ENCODE data around the gene RETREG3. TPM values are rescaled to one million over a fixed set of nuclear protein-coding genes. Genes with fewer than 3 reads are reported as not detected.
"Not testable (repeated sequence)": the region's sequence is repeated elsewhere in the genome, so short reads cannot be mapped to it uniquely, and the experiment has no call there.

RETREG3 gene
- total RNA-seq, 2 experiments from 2014 or later: 28.3 to 30.9 TPM

- CTCF ChIA-PET: interaction anchor here (0.6 to 6.5 kb wide), 9 partner anchors 32 to 564 kb away, joined by 3 to 80 read pairs (median 3); partner anchors contain the start of genes BECN1, PSMC3IP and RPL27
- Mint-ChIP-seq H3K4me3 (peak overlapping the region; percentile 95), H3K36me3 (ENCODE audit: low read depth) (peaks cover 21% of the 10 kb centered on the region), H3K4me1 (peaks cover 29% of the 10 kb centered on the region), H3K27ac (peak overlapping the region; percentile 97)
- H3K9me3 Mint-ChIP-seq (ENCODE audit: low read depth); ATAC-seq; H3K27me3 Mint-ChIP-seq: not testable (repeated sequence)
- POLR2A ChIA-PET: interaction anchor here (0.7 to 1.5 kb wide), 6 partner anchors 32 to 758 kb away, joined by 3 to 9 read pairs (median 5); partner anchors contain the start of genes PSMC3IP and TUBG2
- DNase-seq: peak; percentile 41
- intact Hi-C loops (cut with DNase I, micrococcal nuclease): loop anchor here (1.0 to 5.0 kb wide), 16 partner anchors 33 to 644 kb away; partner anchors contain the start of genes PSMC3IP (in 2 of the 2), AARSD1 (in 1 of the 2), BECN1 (in 1 of the 2) and BRCA1 (in 1 of the 2)
Measured at GRCh38 chr17:42609814-42610801, 934 bp upstream of the RETREG3 start.

DNA sequence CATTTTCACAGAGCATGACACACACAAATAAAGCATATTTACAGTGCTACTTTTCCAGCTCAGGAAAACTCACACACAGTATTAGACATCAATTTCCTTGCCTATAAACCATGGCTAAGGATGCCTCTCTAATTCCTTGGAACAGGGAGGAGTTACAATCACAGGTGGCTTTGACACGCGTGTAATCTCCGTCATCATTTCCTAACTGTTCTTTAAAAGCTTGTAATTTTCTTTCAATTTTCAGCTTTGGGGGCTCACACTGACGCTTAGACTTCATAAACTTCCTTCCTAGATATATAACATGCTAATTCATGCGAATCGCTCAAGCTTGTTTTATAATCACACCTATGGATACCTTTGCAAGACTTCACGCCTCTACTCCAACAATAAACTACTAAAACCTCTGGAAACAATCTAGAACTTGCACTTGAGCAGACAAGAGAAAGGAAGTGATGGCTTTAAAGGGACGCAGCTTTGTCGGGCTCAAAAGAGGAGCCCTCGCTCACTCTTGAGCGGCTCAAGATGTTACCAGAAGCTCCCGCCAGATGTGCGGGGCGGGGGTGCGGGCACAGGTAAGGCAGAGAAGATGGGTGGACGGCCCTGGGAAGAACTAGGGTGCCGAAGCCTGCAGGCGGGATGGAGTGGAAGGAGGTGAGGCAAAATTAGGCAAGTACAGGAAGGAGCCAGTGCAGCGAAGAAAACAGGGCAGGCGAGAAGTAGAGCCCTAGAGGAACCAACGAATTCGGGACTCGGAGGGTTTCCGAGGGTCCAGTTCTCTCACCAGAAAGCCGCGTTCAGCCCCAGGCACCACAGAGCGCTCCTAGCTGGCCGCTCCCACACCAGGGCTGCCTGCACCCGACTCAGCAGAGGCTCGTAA is 631 bp downstream of the RETREG3 start:
- Mint-ChIP-seq H3K27me3 (no peaks in the 10 kb centered on the region), H3K27ac (peak overlapping the region; percentile 97), H3K9me3 (ENCODE audit: low read depth) (no peaks in the 10 kb centered on the region), H3K4me1 (peaks cover 40% of the 10 kb centered on the region), H3K36me3 (ENCODE audit: low read depth) (peaks cover 11% of the 10 kb centered on the region), H3K4me3 (peak overlapping the region; percentile 95)
- ChIA-PET CTCF (interaction anchor here (0.7 to 6.5 kb wide), 19 partner anchors 8 to 591 kb away, joined by 3 to 80 read pairs (median 3); partner anchors contain the start of genes BECN1, PLEKHH3, PSMC3IP and RPL27), POLR2A (interaction anchor here (0.6 to 1.5 kb wide), 11 partner anchors 10 to 849 kb away, joined by 3 to 8 read pairs (median 4); partner anchors contain the start of genes BECN1, CNTNAP1 and PSMC3IP)
- ATAC-seq: peak; percentile 58
- intact Hi-C loops (cut with DNase I, micrococcal nuclease): loop anchor here (1.0 to 5.0 kb wide), 16 partner anchors 31 to 642 kb away; partner anchors contain the start of genes PSMC3IP (in 2 of the 2), AARSD1 (in 1 of the 2), BECN1 (in 1 of the 2) and BRCA1 (in 1 of the 2)
- DNase-seq: peak; percentile 43

GRCh38 chr17:42607769-42608168 is 1.4 kb downstream of the RETREG3 start:
- CTCF ChIA-PET: interaction anchor here (0.8 to 6.5 kb wide), 11 partner anchors 8 to 156 kb away, joined by 3 to 80 read pairs (median 4); partner anchors contain the start of gene PSMC3IP
- Mint-ChIP-seq H3K9me3 (ENCODE audit: low read depth) (no peaks in the 10 kb centered on the region), H3K4me1 (peaks cover 47% of the 10 kb centered on the region), H3K27me3 (no peaks in the 10 kb centered on the region), H3K36me3 (ENCODE audit: low read depth) (peaks cover 15% of the 10 kb centered on the region), H3K4me3 (peak overlapping the region; percentile 95), H3K27ac (peak overlapping the region; percentile 97)
- no peak for ATAC-seq
- POLR2A ChIA-PET: interaction anchor here (0.6 to 1.2 kb wide), 3 partner anchors 29 to 850 kb away, joined by 3 to 7 read pairs (median 4); partner anchors contain the start of gene BECN1
- intact Hi-C loops (cut with DNase I, micrococcal nuclease): loop anchor here (2.0 to 5.0 kb wide), 3 partner anchors 31 to 320 kb away; partner anchors contain the start of genes MLX (in 1 of the 2), PSMC3IP (in 1 of the 2) and STAT5A (in 1 of the 2)
- DNase-seq: no peak

- H3K27me3 Mint-ChIP-seq: no peaks in the 10 kb centered on the region
Measured at GRCh38 chr17:42603318-42603717, 5.9 kb downstream of the RETREG3 start.

DNA sequence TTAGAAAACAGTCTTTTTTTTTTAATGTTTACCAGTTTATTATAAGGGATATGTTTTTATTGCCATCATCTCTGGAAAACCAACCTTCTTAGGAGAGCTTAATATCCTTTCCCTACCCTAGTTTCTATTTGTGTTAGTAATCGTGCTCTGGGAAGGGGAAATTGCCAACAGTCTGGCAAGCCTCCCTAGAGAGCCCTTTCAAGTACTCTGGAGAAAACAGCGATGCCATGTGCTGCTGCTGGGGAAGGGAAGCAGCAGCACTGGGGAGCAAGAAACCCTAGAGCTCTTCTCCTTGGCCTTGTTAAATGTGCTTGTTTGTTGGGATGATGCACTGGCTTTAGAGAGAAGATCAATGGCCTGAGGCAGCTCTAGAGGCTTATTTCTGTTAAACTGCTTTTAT is 10.3 kb downstream of the RETREG3 start:
- POLR2A ChIA-PET: no interaction called here
- H3K4me1 Mint-ChIP-seq: peaks cover 19% of the 10 kb centered on the region
- CTCF ChIA-PET: interaction anchor here (0.8 to 2.0 kb wide), 4 partner anchors 10 to 162 kb away, joined by 3 to 11 read pairs (median 5); partner anchors contain the start of genes PSMC3IP and RAMP2
- peaks cover 9% of the 10 kb centered on the region for H3K36me3 Mint-ChIP-seq (ENCODE audit: low read depth)
- no peak overlapping the region for H3K27ac Mint-ChIP-seq
- H3K4me3 Mint-ChIP-seq: no peak overlapping the region
- no peaks in the 10 kb centered on the region for H3K9me3 Mint-ChIP-seq (ENCODE audit: low read depth)
- DNase-seq (no peak), ATAC-seq (no peak)
- intact Hi-C loops (cut with DNase I, micrococcal nuclease): no loop called here
- H3K27me3 Mint-ChIP-seq: no peaks in the 10 kb centered on the region

More at GRCh38 chr17:42603318-42603717, 5.9 kb downstream of the RETREG3 start:
- H3K4me1 Mint-ChIP-seq: peaks cover 58% of the 10 kb centered on the region
- no peak overlapping the region for H3K4me3 Mint-ChIP-seq
- peaks cover 10% of the 10 kb centered on the region for H3K36me3 Mint-ChIP-seq (ENCODE audit: low read depth)
- CTCF ChIA-PET: no interaction called here
- H3K27ac Mint-ChIP-seq: no peak overlapping the region
- ATAC-seq: no peak
- no peaks in the 10 kb centered on the region for H3K9me3 Mint-ChIP-seq (ENCODE audit: low read depth)
- intact Hi-C loops (cut with DNase I, micrococcal nuclease): no loop called here
- POLR2A ChIA-PET: no interaction called here
- DNase-seq: no peak

DNA sequence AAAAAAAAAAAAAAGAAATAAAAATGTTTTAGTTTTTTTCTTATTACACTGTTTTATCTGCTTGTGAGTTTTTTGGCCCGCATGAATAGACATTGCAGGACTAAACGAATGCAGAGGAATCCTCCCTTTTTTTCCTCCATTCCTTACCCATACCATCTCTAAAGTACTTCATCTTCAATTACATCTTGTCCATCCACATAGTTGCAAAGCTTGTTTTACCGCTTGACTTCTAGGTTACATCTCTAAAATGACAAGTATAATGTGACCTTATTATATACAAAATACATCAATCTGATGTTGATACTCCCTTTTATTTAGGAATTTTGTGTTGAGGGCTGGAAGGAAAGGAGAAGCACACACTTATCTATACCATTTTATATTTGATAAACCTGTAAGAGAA is 12.8 kb downstream of the RETREG3 start:
- Mint-ChIP-seq H3K27me3 (no peaks in the 10 kb centered on the region), H3K9me3 (ENCODE audit: low read depth) (no peaks in the 10 kb centered on the region), H3K27ac (peak overlapping the region; percentile 13), H3K4me1 (peaks cover 11% of the 10 kb centered on the region), H3K36me3 (ENCODE audit: low read depth) (peaks cover 8% of the 10 kb centered on the region), H3K4me3 (no peak overlapping the region)
- ChIA-PET POLR2A (no interaction called here), CTCF (no interaction called here)
- ATAC-seq (no peak), DNase-seq (no peak)
- intact Hi-C loops (cut with DNase I, micrococcal nuclease): no loop called here

DNA sequence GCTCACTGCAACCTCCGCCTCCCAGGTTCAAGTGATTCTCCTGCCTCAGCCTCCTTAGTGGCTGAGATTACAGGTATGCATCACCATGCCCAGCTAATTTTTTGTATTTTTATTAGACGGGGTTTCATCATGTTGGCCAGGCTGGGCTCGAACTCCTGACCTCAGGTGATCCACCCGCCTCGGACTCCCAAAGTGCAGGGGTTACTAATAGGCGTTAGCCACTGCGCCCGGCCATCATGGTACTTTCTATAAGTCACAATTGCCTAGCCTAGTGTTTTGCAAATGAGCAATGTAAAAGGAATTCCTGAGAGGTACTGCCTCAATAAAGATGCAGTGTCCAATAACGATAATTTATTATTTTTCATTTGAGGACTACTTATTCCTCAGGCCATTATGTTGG is 17.8 kb downstream of the RETREG3 start:
- intact Hi-C loops (cut with DNase I, micrococcal nuclease): no loop called here
- POLR2A ChIA-PET: interaction anchor here (0.6 kb wide), 1 partner anchor 13 kb away, joined by 10 read pairs; no protein-coding TSS in a partner anchor
- no peaks in the 10 kb centered on the region for H3K9me3 Mint-ChIP-seq (ENCODE audit: low read depth)
- H3K4me1 Mint-ChIP-seq: peaks cover 2% of the 10 kb centered on the region
- no peak overlapping the region for H3K4me3 Mint-ChIP-seq
- peak overlapping the region; percentile 7 for H3K27ac Mint-ChIP-seq
- H3K36me3 Mint-ChIP-seq (ENCODE audit: low read depth): peaks cover 31% of the 10 kb centered on the region
- no peaks in the 10 kb centered on the region for H3K27me3 Mint-ChIP-seq
- ATAC-seq (no peak), DNase-seq (no peak)
- CTCF ChIA-PET: interaction anchor here (0.6 to 2.2 kb wide), 3 partner anchors 13 to 418 kb away, joined by 3 to 8 read pairs (median 3); no protein-coding TSS in a partner anchor

DNA sequence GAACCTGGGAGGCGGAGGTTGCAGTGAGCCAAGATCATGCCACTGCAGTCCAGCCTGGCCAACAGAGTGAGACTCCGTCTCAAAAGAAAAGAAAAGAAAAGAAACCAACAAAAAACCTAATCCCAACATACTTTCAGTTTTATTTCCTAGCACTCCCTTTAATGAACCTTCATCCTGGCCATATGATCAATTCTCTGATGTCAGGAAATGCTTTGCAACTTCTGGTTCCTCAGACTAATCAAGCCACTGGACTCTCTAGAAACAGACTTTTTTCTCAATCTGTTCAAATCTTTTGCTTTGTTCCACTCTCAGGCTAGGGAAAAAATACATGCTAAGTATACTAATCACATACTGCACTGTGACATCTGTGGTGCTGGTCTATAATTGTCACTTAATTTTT is 18.3 kb downstream of the RETREG3 start:
- intact Hi-C loops (cut with DNase I, micrococcal nuclease): no loop called here
- H3K9me3 Mint-ChIP-seq (ENCODE audit: low read depth): no peaks in the 10 kb centered on the region
- no peak for ATAC-seq
- H3K4me3 Mint-ChIP-seq: no peak overlapping the region
- ChIA-PET POLR2A (no interaction called here), CTCF (interaction anchor here (0.6 to 5.0 kb wide), 6 partner anchors 12 to 1108 kb away, joined by 3 to 35 read pairs (median 3); partner anchors contain the start of gene PSMC3IP)
- H3K27me3 Mint-ChIP-seq: no peaks in the 10 kb centered on the region
- peaks cover 30% of the 10 kb centered on the region for H3K36me3 Mint-ChIP-seq (ENCODE audit: low read depth)
- DNase-seq: no peak
- H3K27ac Mint-ChIP-seq: peak overlapping the region; percentile 9
- H3K4me1 Mint-ChIP-seq: peaks cover 2% of the 10 kb centered on the region

DNA sequence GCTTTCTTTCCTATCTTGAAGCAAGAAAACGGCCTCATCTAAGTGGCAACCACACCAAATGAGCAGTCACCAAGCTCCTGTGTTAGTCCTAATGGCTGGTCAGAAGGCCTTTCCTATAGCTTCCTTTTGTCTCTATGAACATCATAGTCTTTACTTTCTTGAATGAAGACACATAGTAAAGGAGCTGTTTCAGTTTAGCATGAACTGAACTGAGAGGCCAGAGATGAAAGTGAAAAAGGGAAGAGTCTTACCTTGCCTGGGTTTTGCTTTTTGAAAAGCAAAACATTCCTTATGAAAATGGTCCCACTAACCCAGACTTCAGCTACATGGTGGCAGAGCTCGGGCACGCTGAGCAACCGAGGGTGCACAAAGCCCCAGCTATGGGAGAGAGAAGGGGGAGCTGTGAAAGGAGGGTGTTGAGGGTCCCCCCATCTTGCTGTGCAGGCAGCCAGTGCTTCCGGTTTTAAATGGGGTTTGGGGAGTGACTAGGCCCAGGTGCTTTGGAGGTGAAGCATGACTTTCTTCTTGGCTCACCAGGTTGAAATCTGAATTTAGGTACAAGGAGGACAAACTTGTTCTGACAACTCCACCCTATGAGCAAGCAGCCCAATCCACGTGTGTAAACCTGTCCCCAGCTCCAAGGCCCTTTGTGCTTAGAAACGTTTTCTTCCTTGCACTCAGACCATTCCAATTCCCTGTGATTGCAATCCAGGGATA is 22.5 kb downstream of the RETREG3 start:
- Mint-ChIP-seq H3K4me3 (no peak overlapping the region), H3K4me1 (peaks cover 2% of the 10 kb centered on the region), H3K27me3 (no peaks in the 10 kb centered on the region), H3K36me3 (ENCODE audit: low read depth) (peaks cover 45% of the 10 kb centered on the region), H3K9me3 (ENCODE audit: low read depth) (no peaks in the 10 kb centered on the region), H3K27ac (peak overlapping the region; percentile 34)
- POLR2A ChIA-PET: interaction anchor here (0.6 kb wide), 1 partner anchor 115 kb away, joined by 5 read pairs; no protein-coding TSS in a partner anchor
- no peak for DNase-seq
- ATAC-seq: no peak
- CTCF ChIA-PET: interaction anchor here (0.5 to 5.0 kb wide), 4 partner anchors 9 to 402 kb away, joined by 3 to 35 read pairs (median 5); partner anchors contain the start of gene PSMC3IP
- intact Hi-C loops (cut with DNase I, micrococcal nuclease): no loop called here

DNA sequence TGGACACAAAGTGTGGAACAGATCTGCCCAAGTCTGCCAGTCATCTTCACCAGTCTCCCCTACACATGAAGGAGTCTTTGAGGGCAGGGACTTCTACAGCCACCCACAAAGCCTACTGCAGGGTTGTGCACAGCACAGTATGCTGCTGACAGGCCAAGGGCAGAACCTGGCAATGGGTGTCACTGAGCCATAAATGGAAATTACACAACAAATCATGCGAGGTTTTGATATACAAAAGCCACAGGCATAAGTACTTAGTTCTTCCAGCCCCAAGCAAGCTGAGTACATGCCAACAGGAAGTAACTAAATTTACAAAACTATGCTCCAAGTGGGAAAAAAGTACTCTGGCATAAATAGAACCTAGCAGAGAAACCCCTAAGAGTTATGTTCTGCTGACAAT is 23.8 kb downstream of the RETREG3 start:
- ATAC-seq: no peak
- Mint-ChIP-seq H3K27ac (no peak overlapping the region), H3K27me3 (no peaks in the 10 kb centered on the region), H3K4me3 (no peak overlapping the region), H3K4me1 (peaks cover 2% of the 10 kb centered on the region), H3K36me3 (ENCODE audit: low read depth) (peaks cover 46% of the 10 kb centered on the region), H3K9me3 (ENCODE audit: low read depth) (no peaks in the 10 kb centered on the region)
- intact Hi-C loops (cut with DNase I, micrococcal nuclease): no loop called here
- ChIA-PET CTCF (interaction anchor here (1.0 kb wide), 1 partner anchor 162 kb away, joined by 3 read pairs; no protein-coding TSS in a partner anchor), POLR2A (no interaction called here)
- DNase-seq: no peak

Measured in activated CD4-positive, alpha-beta T cell treated with anti-CD3 and anti-CD28 coated beads for 36 hours (primary cell).